Measurements from ENCODE around the gene SESN2.

DNA sequence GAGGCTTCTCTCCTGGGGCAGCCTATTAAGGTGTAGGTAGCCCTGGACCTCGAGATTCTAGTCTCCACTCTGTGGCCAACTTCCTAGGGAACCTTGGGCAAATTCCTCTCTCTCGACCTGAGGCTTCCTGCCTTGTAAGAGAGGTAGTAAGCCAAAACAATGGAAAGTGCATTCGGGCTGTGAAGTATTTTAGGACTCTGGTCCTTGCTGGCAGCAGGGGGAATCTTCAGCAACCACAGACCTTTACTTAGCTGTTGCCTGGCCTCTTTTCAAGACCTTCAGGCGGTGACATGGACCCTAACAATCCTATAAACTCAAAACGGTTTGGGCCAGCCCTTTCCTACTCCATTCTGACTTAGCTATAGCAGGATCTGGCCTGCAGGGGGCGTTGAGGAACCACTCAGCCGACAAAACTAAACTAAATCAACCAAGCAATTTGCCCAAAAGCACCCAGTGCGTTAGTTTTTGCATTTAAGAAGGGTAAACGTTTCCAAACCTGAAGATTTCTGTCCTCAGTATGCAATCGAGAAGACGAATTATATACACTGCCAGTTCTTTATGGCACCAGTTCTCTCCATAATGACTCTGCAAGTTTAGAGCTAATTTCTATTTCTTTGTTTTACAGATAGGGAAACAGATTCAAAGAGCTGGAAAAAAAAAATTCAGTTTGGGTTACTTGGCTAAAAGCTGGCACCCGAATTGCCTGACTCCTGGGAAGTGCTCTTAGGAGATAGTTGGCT is 10.9 kb upstream of the SESN2 start:
- TF ChIP-seq CTCF (IDR thresholded peaks at IDR 0.05 in 2 of 3, conservative IDR thresholded peaks at IDR 0.05 in 1 of 3; ENCODE audit: borderline replicate concordance in 1 of 3, insufficient read depth in 1 of 3, low read depth in 2 of 3, low read length in 2 of 3) (peak; percentile 84 to 99 (median 95)), EZH2 (IDR thresholded peaks at IDR 0.05) (no peak), SP1 (IDR thresholded peaks at IDR 0.05; ENCODE audit: low read depth) (no peak), SIN3A (IDR thresholded peaks at IDR 0.05; ENCODE audit: low read depth) (no peak), RAD21 (IDR thresholded peaks at IDR 0.05; ENCODE audit: low read depth) (peak; percentile 95), POLR2AphosphoS5 (IDR thresholded peaks at IDR 0.05; ENCODE audit: low read depth, low read length) (no peak), ATF3 (IDR thresholded peaks at IDR 0.05) (no peak), EGR1 (IDR thresholded peaks at IDR 0.05; ENCODE audit: low read depth) (no peak), FOSL1 (IDR thresholded peaks at IDR 0.05; ENCODE audit: low read depth) (no peak), REST (IDR thresholded peaks at IDR 0.05; ENCODE audit: low read depth) (no peak), YY1 (IDR thresholded peaks at IDR 0.05; ENCODE audit: extremely low read depth, insufficient replicate concordance, low read depth, low read length) (no peak)
- TF ChIP-seq, protein P1, sequence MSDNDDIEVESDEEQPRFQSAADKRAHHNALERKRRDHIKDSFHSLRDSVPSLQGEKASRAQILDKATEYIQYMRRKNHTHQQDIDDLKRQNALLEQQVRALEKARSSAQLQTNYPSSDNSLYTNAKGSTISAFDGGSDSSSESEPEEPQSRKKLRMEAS (IDR thresholded peaks at IDR 0.05), result no peak
